NCI-H146 treated with DMSO at 0.1 percent for 48 hours (cell line): ENCODE results near the gene RGL1.
"Not testable (repeated sequence)": the region's sequence is repeated elsewhere in the genome, so short reads cannot be mapped to it uniquely, and the experiment has no call there.

Experiments used
- DNase-seq: peaks from one replicate; lab custom pipeline; 2025; ENCODE audit not compliant: unreplicated experiment; lab: John Stamatoyannopoulos, UW

Gene RGL1

GRCh38 chr1:183783767-183784637 lies 20.9 kb upstream of the RGL1 start:
- no peak for DNase-seq

- not testable (repeated sequence) for DNase-seq
These were observed 19.0 kb upstream of the RGL1 start for GRCh38 chr1:183785921-183786320.

GRCh38 chr1:183787704-183788103 lies 17.2 kb upstream of the RGL1 start:
- DNase-seq = no peak

GRCh38 chr1:183791319-183791718 lies 13.6 kb upstream of the RGL1 start:
- no peak for DNase-seq

- no peak for DNase-seq
These were observed 12.6 kb upstream of the RGL1 start for GRCh38 chr1:183792300-183792699.

GRCh38 chr1:183794088-183794487 lies 10.8 kb upstream of the RGL1 start:
- no peak for DNase-seq

GRCh38 chr1:183800449-183800848 lies 4.5 kb upstream of the RGL1 start:
- no peak for DNase-seq

GRCh38 chr1:183801649-183802048 lies 3.3 kb upstream of the RGL1 start:
- DNase-seq = no peak

GRCh38 chr1:183804387-183804786 lies 533 bp upstream of the RGL1 start:
- DNase-seq = peak; percentile 31

GRCh38 chr1:183806125-183806524 lies 1.2 kb downstream of the RGL1 start:
- DNase-seq = no peak

GRCh38 chr1:183806675-183807074 lies 1.8 kb downstream of the RGL1 start:
- no peak for DNase-seq

- DNase-seq = no peak
These were observed 2.7 kb downstream of the RGL1 start for GRCh38 chr1:183807549-183808168.

GRCh38 chr1:183808296-183809027 lies 3.5 kb downstream of the RGL1 start:
- DNase-seq = no peak

- DNase-seq = no peak
These were observed 5.2 kb downstream of the RGL1 start for GRCh38 chr1:183810121-183810520.

GRCh38 chr1:183810756-183811544 lies 6.0 kb downstream of the RGL1 start:
- no peak for DNase-seq

- DNase-seq = no peak
These were observed 7.2 kb downstream of the RGL1 start for GRCh38 chr1:183812128-183812527.

GRCh38 chr1:183812686-183813569 lies 8.0 kb downstream of the RGL1 start:
- DNase-seq = no peak

- no peak for DNase-seq
These were observed 9.3 kb downstream of the RGL1 start for GRCh38 chr1:183814121-183814681.

GRCh38 chr1:183816110-183816509 lies 11.2 kb downstream of the RGL1 start:
- no peak for DNase-seq
